WTC11 (cell line): ENCODE results near the gene OSBPL10. TPM values are rescaled to one million over a fixed set of nuclear protein-coding genes. Genes with fewer than 3 reads are reported as not detected.

Experiments used
- ATAC-seq: fragments of 200-7000 bp; cut with Tn5 transposase; 2 replicates; pipeline ENCODE4 v1.10.0; 2021; ENCODE audit warnings: mild to moderate bottlenecking, moderate library complexity
- CTCF ChIA-PET: fragments of 300-600 bp; sonication (Branson Sonifier 250); formaldehyde crosslinking; loops from one replicate; lab custom pipeline; 2021; ENCODE audit warnings: antibody characterized with exemption; lab: Charles Lee
- POLR2A ChIA-PET: fragments of 350-600 bp; sonication (Branson Sonifier 250); formaldehyde crosslinking; loops from one replicate; lab custom pipeline; 2021; ENCODE audit warnings: antibody characterized with exemption; lab: Charles Lee
- DNase-seq: peaks from one replicate; pipeline ENCODE4 v3.0.0; 2021; ENCODE audit warnings: low spot score
- H3K27ac Mint-ChIP-seq: 2 replicates; pipeline ENCODE4 v1.8.0; 2021; ENCODE audit warnings: mixed read lengths
- H3K27me3 Mint-ChIP-seq: 2 replicates; pipeline ENCODE4 v1.8.0; 2021; ENCODE audit warnings: low read depth, mild to moderate bottlenecking, moderate library complexity, mixed read lengths
- H3K36me3 Mint-ChIP-seq: 2 replicates; pipeline ENCODE4 v1.8.0; 2021; ENCODE audit warnings: mixed read lengths
- H3K4me1 Mint-ChIP-seq: 2 replicates; pipeline ENCODE4 v1.8.0; 2022; ENCODE audit warnings: mixed read lengths
- H3K4me3 Mint-ChIP-seq: 2 replicates; pipeline ENCODE4 v1.8.0; 2021; ENCODE audit warnings: mild to moderate bottlenecking, moderate library complexity, mixed read lengths
- H3K9me3 Mint-ChIP-seq: 2 replicates; pipeline ENCODE4 v1.8.0; 2021; ENCODE audit warnings: mixed read lengths
- AFF4 ChIP-seq: sonication (generic); formaldehyde crosslinking; IDR thresholded peaks from 2 replicates; pipeline ENCODE4 v1.8.1; 2023; ENCODE audit warnings: mild to moderate bottlenecking, missing genetic modification reagents, borderline replicate concordance
- CBFB ChIP-seq: sonication (generic); formaldehyde crosslinking; IDR thresholded peaks from 2 replicates; pipeline ENCODE4 v1.8.1; 2022; ENCODE audit warnings: mild to moderate bottlenecking, low read depth, missing genetic modification reagents
- CREB1 ChIP-seq: sonication (generic); formaldehyde crosslinking; IDR thresholded peaks from 2 replicates; pipeline ENCODE4 v1.8.0; 2023; ENCODE audit warnings: mild to moderate bottlenecking, missing genetic modification reagents
- ESRRA ChIP-seq: sonication (generic); formaldehyde crosslinking; IDR thresholded peaks from 2 replicates; pipeline ENCODE4 v1.8.1; 2022; ENCODE audit warnings: mild to moderate bottlenecking, missing genetic modification reagents, borderline replicate concordance
- FOXJ3 ChIP-seq: sonication (generic); formaldehyde crosslinking; IDR thresholded peaks from 2 replicates; pipeline ENCODE4 v1.9.0; 2021; ENCODE audit warnings: missing genetic modification reagents, mild to moderate bottlenecking, borderline replicate concordance
- FOXK1 ChIP-seq: sonication (generic); formaldehyde crosslinking; IDR thresholded peaks from 2 replicates; pipeline ENCODE4 v1.8.0; 2022; ENCODE audit warnings: mild to moderate bottlenecking, moderate library complexity, missing genetic modification reagents
- GTF2I ChIP-seq: fragments of 250-450 bp; sonication (Bioruptor Pico); conservative IDR thresholded peaks from 2 replicates; pipeline ENCODE4 v1.4.0; 2021; ENCODE audit warnings: mild to moderate bottlenecking
- IRF2 ChIP-seq: sonication (generic); formaldehyde crosslinking; IDR thresholded peaks from 2 replicates; pipeline ENCODE4 v1.8.0; 2022; ENCODE audit warnings: low read depth, missing genetic modification reagents, borderline replicate concordance
- PRRX2 ChIP-seq: fragments of 250-450 bp; sonication (Bioruptor Pico); IDR thresholded peaks from 2 replicates; pipeline ENCODE4 v1.8.0; 2021; ENCODE audit warnings: mild to moderate bottlenecking
- RELA ChIP-seq: sonication (generic); formaldehyde crosslinking; IDR thresholded peaks from 2 replicates; pipeline ENCODE4 v1.8.1; 2022; ENCODE audit warnings: missing genetic modification reagents, mild to moderate bottlenecking, borderline replicate concordance
- ZNF121 ChIP-seq: sonication (generic); formaldehyde crosslinking; IDR thresholded peaks from 2 replicates; pipeline ENCODE4 v1.8.0; 2023; ENCODE audit warnings: missing genetic modification reagents
- ZNF138 ChIP-seq: sonication (generic); formaldehyde crosslinking; conservative IDR thresholded peaks from 2 replicates; pipeline ENCODE4 v1.8.1; 2022; ENCODE audit warnings: mild to moderate bottlenecking, moderate library complexity, missing genetic modification reagents
- ZNF232 ChIP-seq: sonication (generic); formaldehyde crosslinking; IDR thresholded peaks from 2 replicates; pipeline ENCODE4 v1.8.0; 2022; ENCODE audit warnings: mild to moderate bottlenecking, missing genetic modification reagents
- ZNF671 ChIP-seq: fragments of 250-450 bp; sonication (Bioruptor Pico); IDR thresholded peaks from 2 replicates; pipeline ENCODE4 v1.8.0; 2021; ENCODE audit warnings: mild to moderate bottlenecking
- total RNA-seq: library from RNA; stranded (reverse); gene quantifications from 3 replicates; pipeline ENCODE4 v1.2.3, GENCODE V29; 2021
- TF ChIP-seq, protein P1 (sequence below): sonication (generic); formaldehyde crosslinking; IDR thresholded peaks from 2 replicates; pipeline ENCODE4 v1.8.0; 2022; ENCODE audit warnings: mild to moderate bottlenecking, missing genetic modification reagents
- TF ChIP-seq, protein P2 (sequence below): sonication (generic); formaldehyde crosslinking; conservative IDR thresholded peaks from 2 replicates; pipeline ENCODE4 v1.8.1; 2023; ENCODE audit warnings: mild to moderate bottlenecking, low read depth, missing genetic modification reagents, moderate library complexity

The OSBPL10 gene
- total RNA-seq, 1 experiment from 2014 or later = 84.1 TPM

GRCh38 chr3:31836131-31837075, 144.7 kb downstream of the OSBPL10 start:
- TF ChIP-seq IRF2 (CRISPR knock-in tag) (no peak), PRRX2 (CRISPR knock-in tag) (no peak), RELA (CRISPR knock-in tag) (no peak), CBFB (CRISPR knock-in tag) (no peak), FOXJ3 (no peak), ZNF232 (CRISPR knock-in tag) (no peak), CREB1 (CRISPR knock-in tag) (no peak)
- TF ChIP-seq, protein P1, sequence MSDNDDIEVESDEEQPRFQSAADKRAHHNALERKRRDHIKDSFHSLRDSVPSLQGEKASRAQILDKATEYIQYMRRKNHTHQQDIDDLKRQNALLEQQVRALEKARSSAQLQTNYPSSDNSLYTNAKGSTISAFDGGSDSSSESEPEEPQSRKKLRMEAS (CRISPR knock-in tag) = no peak
- DNase-seq (no peak), ATAC-seq (peak; percentile 31)
- Mint-ChIP-seq H3K4me3 (no peak overlapping the region), H3K4me1 (peaks cover 53% of the 10 kb centered on the region), H3K27me3 (no peaks in the 10 kb centered on the region), H3K27ac (peak overlapping the region; percentile 73; the same call in 1 of the 2 replicates), H3K9me3 (no peaks in the 10 kb centered on the region), H3K36me3 (0 out of 2 replicates have a peak, but pooled peaks cover 4% of the 10 kb centered on the region)
- CTCF ChIA-PET = interaction anchor here (0.9 to 1.4 kb wide), 2 partner anchors 112 to 172 kb away, joined by 3 to 4 read pairs; no protein-coding TSS in a partner anchor
- POLR2A ChIA-PET = no interaction called here

GRCh38 chr3:31833391-31834190, 147.5 kb downstream of the OSBPL10 start:
- ChIA-PET CTCF (no interaction called here), POLR2A (no interaction called here)
- no peak overlapping the region for H3K27ac Mint-ChIP-seq
- DNase-seq (no peak), ATAC-seq (no peak)
- TF ChIP-seq FOXK1 (CRISPR knock-in tag) (no peak), AFF4 (CRISPR knock-in tag) (no peak), GTF2I (CRISPR knock-in tag) (no peak), ZNF232 (CRISPR knock-in tag) (no peak), ESRRA (CRISPR knock-in tag) (no peak), ZNF671 (CRISPR knock-in tag) (no peak), ZNF121 (CRISPR knock-in tag) (no peak), ZNF138 (CRISPR knock-in tag) (no peak), FOXJ3 (no peak)
- TF ChIP-seq, protein P2, sequence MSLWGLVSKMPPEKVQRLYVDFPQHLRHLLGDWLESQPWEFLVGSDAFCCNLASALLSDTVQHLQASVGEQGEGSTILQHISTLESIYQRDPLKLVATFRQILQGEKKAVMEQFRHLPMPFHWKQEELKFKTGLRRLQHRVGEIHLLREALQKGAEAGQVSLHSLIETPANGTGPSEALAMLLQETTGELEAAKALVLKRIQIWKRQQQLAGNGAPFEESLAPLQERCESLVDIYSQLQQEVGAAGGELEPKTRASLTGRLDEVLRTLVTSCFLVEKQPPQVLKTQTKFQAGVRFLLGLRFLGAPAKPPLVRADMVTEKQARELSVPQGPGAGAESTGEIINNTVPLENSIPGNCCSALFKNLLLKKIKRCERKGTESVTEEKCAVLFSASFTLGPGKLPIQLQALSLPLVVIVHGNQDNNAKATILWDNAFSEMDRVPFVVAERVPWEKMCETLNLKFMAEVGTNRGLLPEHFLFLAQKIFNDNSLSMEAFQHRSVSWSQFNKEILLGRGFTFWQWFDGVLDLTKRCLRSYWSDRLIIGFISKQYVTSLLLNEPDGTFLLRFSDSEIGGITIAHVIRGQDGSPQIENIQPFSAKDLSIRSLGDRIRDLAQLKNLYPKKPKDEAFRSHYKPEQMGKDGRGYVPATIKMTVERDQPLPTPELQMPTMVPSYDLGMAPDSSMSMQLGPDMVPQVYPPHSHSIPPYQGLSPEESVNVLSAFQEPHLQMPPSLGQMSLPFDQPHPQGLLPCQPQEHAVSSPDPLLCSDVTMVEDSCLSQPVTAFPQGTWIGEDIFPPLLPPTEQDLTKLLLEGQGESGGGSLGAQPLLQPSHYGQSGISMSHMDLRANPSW (CRISPR knock-in tag) = no peak
- H3K36me3 Mint-ChIP-seq = no peaks in the 10 kb centered on the region
- no peak overlapping the region for H3K4me3 Mint-ChIP-seq
- H3K4me1 Mint-ChIP-seq = peaks cover 53% of the 10 kb centered on the region
- H3K27me3 Mint-ChIP-seq = no peaks in the 10 kb centered on the region
- no peaks in the 10 kb centered on the region for H3K9me3 Mint-ChIP-seq
